GM18873 (cell line): ENCODE measurements around the gene TOMT.
A peak's percentile ranks its signal among the peaks of the same experiment; 100 is the strongest.

ENCODE experiments used
- ATAC-seq: cut with Tn5 transposase; IDR thresholded peaks from one replicate; pipeline ENCODE4 v1.9.1; 2021; ENCODE audit warnings: mild to moderate bottlenecking, moderate library complexity, moderate number of reproducible peaks; ENCODE audit not compliant: unreplicated experiment, low FRiP score

Gene TOMT

GRCh38 chr11:72085621-72086351, 19.9 kb upstream of the TOMT start:
- no peak for ATAC-seq

GRCh38 chr11:72088076-72088808, 17.5 kb upstream of the TOMT start:
- ATAC-seq = no peak

DNA sequence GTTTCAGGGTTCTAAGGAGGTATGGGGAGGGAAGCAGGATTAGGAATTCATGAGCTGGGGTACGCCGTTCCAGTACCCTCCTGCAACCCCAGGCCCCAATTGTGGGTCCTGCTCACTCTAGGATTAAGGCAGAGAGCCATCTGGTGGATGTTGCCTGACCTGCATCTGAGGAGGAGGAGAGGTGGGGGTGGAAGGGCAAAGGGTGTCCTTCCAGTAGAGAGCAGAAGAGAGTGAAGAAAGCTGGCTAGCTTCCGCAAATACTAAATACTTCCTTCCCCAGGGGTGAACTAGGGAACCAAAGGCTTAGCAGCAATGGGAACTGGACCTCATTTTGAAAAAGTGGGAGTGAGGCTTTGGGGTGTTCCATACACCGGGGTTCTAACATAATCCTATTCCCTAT, 14.4 kb upstream of the TOMT start:
- ATAC-seq = no peak

GRCh38 chr11:72098741-72099140, 7.0 kb upstream of the TOMT start:
- ATAC-seq = no peak

- ATAC-seq = no peak
Measured at GRCh38 chr11:72100009-72100408, 5.7 kb upstream of the TOMT start.

- ATAC-seq = no peak
Measured at GRCh38 chr11:72100462-72100861, 5.3 kb upstream of the TOMT start.

GRCh38 chr11:72102162-72102561, 3.6 kb upstream of the TOMT start:
- no peak for ATAC-seq

- ATAC-seq = no peak
Measured at GRCh38 chr11:72102631-72102945, 3.1 kb upstream of the TOMT start.

DNA sequence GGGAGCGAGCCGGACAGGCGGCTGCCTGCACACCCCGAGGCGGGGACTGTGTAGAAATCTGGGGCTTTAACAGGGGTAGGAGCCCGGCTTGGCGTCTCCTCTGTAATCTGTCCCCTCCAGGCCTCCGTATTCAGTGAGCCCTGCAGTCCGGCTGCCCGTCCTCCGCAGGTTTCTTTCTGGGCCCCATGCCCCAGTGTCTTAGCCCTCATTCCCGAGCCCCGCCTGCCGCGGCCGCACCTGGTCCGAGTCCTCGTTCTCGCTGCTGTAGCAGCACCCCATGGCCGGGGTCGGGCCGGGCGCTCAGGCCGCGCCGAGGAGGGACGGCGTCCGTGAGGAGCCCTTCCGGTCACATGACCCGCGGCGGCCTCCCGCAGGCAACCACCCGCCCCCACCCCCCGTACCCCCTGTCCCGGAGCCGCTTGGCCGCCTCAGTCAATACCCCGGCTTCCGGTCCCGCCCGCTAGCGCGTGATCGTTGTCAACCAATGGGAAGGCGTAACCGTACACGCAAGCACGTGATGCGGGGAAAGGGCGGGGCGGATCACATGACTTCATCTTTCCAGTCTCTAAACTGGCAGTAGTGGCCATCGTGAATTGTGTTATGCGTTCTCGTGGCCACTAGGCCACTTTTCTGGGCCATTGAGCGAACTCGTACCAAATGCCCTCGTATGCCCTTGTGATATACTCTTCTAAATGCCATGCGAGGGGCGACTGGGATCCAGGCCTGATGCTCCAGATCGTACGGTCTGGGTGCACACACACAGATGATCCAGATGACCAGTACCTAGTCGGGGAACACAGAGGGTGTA, 2.6 kb upstream of the TOMT start, which contains the start of gene LAMTOR1:
LAMTOR1 (minus strand) TSS at position 352 of the 808 bp plus-strand sequence; CDS start at position 279, 73 bp downstream.
- ATAC-seq = peak; percentile 76

GRCh38 chr11:72103754-72104167, 2.0 kb upstream of the TOMT start:
- ATAC-seq = no peak

DNA sequence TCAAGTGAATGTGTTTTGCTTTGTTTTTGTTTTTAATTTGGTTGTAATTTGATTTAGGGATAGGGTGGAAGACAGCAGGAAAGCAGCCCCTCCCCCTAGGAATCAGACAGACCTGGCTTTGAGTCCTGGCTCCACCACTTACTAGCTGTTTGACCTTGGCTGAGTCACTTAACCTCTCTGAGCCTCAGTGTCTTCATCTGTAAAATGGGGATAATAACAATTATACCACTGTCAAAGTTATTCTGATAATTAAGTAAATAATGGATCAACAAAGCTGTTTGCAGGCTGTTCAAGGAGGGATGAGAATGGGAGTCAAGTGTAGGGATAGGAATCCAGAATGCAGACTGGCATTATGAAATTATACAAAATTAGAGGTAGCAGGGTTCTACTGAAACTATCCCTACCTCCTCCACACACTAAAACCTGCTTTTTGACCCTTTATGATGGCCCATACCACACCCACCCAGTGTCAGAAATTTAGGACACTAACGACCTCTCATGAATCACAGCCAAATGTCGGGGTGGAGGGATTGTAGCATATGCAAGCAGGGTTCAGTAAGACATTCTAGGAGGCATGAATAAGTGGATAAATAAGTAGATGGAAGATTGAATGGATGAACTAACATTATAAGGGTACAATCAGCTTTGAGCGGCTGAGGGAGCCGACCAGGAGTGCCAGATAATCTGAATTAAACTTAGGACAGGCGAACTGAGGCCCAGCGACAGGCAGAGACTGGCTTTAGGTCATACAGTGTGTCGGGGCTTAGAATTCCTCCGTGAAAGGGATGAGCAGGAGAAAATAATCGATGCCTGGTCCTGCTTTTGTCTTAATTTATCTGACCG, 5.8 kb downstream of the TOMT start:
- no peak for ATAC-seq

GRCh38 chr11:72112143-72112977, 6.6 kb downstream of the TOMT start, which contains the start of gene ANAPC15:
ANAPC15 (minus strand) TSS chr11:72112695; CDS start chr11:72111276, 1,419 bp downstream.
- ATAC-seq = peak; percentile 78

- no peak for ATAC-seq
Measured at GRCh38 chr11:72112978-72113808, 7.5 kb downstream of the TOMT start.

DNA sequence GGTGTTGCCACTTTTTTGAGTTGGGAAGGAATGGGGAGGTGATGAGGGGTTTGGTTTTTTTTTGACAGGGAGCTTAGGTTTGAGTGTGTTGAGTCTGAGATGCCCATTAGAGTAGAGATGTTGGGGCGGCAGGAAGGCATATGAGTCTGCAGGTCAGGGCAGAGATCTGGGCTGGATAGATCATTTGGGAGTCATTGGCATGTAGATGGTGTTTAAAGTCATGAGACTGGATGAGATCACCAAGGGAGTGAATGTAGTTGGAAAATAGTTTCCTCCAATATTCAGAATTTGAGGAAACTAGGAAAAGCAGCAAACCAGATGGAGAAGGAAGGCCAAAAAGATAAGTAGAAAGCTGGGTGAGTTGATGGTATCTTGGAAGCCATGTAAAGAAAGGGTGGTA, 8.8 kb downstream of the TOMT start:
- ATAC-seq = no peak

GRCh38 chr11:72116019-72116755, 10.5 kb downstream of the TOMT start:
- no peak for ATAC-seq

DNA sequence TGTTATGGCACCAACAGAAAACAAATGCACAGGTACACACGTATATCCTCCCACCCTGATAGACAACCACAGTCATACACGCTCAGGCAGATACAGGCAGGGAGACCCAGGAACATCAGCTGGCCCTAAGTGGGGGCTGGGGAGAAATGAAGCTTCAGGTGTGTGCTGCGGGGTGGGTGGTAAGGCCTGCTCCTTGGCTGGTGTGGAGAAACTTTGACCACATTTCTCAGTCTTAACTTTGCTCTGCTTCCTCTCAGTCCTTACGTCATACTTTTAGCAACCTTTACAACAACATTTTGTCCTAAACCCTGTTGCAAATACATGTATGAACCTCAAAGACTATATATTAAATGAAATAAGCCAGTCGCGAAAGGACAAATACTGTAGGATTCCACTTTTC, 13.5 kb downstream of the TOMT start:
- no peak for ATAC-seq

- no peak for ATAC-seq
Measured at GRCh38 chr11:72120930-72121329, 15.2 kb downstream of the TOMT start.

DNA sequence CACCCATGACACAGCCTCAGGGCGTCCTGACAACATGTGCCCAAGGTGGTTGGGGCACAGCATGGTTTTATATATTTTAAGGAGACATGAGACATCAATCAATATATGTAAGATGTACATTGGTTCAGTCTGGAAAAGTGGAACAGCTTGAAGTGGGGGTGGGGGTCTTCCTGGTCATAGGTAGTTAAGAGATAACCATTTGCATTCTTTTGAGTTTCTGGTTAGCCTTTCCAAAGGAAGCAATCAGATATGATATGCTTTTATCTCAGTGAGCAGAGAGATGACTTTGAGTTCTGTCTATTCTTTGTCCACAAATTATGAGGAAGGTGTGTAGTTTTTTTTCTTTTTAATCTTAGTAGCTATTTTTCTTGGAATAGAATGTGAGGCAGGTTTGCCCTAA, 16.9 kb downstream of the TOMT start:
- no peak for ATAC-seq
